A549 (cell line): ENCODE results near the gene CUX1.

Experiments
- CBX8 ChIP-seq: fragments of 200-600 bp; sonication (generic); IDR thresholded peaks from 2 replicates; pipeline ENCODE4 v1.6.1; 2016
- CTCF ChIP-seq: fragments of >200 bp; sonication (Bioruptor Twin); formaldehyde crosslinking; IDR thresholded peaks from 3 replicates; pipeline ENCODE4 v1.5.1; 2016
- FOSL2 ChIP-seq, 2 experiments: fragments of 450-650 bp in 1 of 2; fragments of >200 bp in 1 of 2; sonication (Bioruptor Twin) in 1 of 2; formaldehyde crosslinking; IDR thresholded peaks; 2 replicates each; pipeline versions ENCODE4 v1.5.0 to v1.6.1; 2016 to 2020; ENCODE audit warnings: mild to moderate bottlenecking in 1 of 2, moderate library complexity in 1 of 2
- MAZ ChIP-seq: fragments of 150-350 bp; IDR thresholded peaks from 2 replicates; pipeline ENCODE4 v1.6.1; 2014; ENCODE audit warnings: antibody characterized with exemption, low read depth, low read length, borderline replicate concordance
- POLR2A ChIP-seq: IDR thresholded peaks from 2 replicates; pipeline ENCODE4 v1.6.1; 2012; ENCODE audit warnings: mild to moderate bottlenecking, low read length
- POLR2AphosphoS2 ChIP-seq: conservative IDR thresholded peaks from 2 replicates; pipeline ENCODE4 v1.6.1; 2012; ENCODE audit warnings: low read length, improper control_type of control experiment, inconsistent platforms
- RNF2 ChIP-seq: fragments of 200-600 bp; sonication (generic); IDR thresholded peaks from 2 replicates; pipeline ENCODE4 v1.6.1; 2016; ENCODE audit warnings: low read depth, mild to moderate bottlenecking, antibody characterized with exemption, moderate library complexity, borderline replicate concordance

- TF ChIP-seq CTCF, result no peak
- TF ChIP-seq RNF2, result no peak
- TF ChIP-seq MAZ, result no peak
- no peak for TF ChIP-seq CBX8
- no peak for TF ChIP-seq POLR2A
- no peak for TF ChIP-seq POLR2AphosphoS2
- no peak for TF ChIP-seq FOSL2 (IDR thresholded peaks at IDR 0.05)
- no peak for TF ChIP-seq FOSL2 (CRISPR knock-in tag; IDR thresholded peaks at IDR 0.05)
Observed at GRCh38 chr7:102236102-102236501, 418.7 kb downstream of the CUX1 start.
